HG03558 (cell line): ENCODE measurements around the gene ZNF343.
"Not testable (repeated sequence)": the region's sequence is repeated elsewhere in the genome, so short reads cannot be mapped to it uniquely, and the experiment has no call there.

Experiments used
- ATAC-seq: cut with Tn5 transposase; IDR thresholded peaks from one replicate; pipeline ENCODE4 v1.9.1; 2021; ENCODE audit warnings: moderate number of reproducible peaks; ENCODE audit not compliant: unreplicated experiment; ENCODE audit errors: extremely low read depth

ZNF343 gene

GRCh38 chr20:2522826-2523429 lies 14.2 kb upstream of the ZNF343 start:
- ATAC-seq = not testable (repeated sequence)

GRCh38 chr20:2521369-2522305 lies 12.9 kb upstream of the ZNF343 start:
- no peak for ATAC-seq

- ATAC-seq = no peak
Observed at GRCh38 chr20:2520617-2521016, 11.9 kb upstream of the ZNF343 start.

GRCh38 chr20:2519115-2519809 lies 10.5 kb upstream of the ZNF343 start:
- no peak for ATAC-seq

- ATAC-seq = no peak
Observed at GRCh38 chr20:2518558-2518957, 9.8 kb upstream of the ZNF343 start.

GRCh38 chr20:2518096-2518495 lies 9.4 kb upstream of the ZNF343 start:
- no peak for ATAC-seq

- no peak for ATAC-seq
Observed at GRCh38 chr20:2516399-2516798, 7.7 kb upstream of the ZNF343 start.

GRCh38 chr20:2515203-2515602 lies 6.5 kb upstream of the ZNF343 start:
- ATAC-seq = no peak

- no peak for ATAC-seq
Observed at GRCh38 chr20:2509794-2510193, 1.1 kb upstream of the ZNF343 start.

- ATAC-seq = no peak
Observed at GRCh38 chr20:2509468-2509781, 710 bp upstream of the ZNF343 start.

- no peak for ATAC-seq
Observed at GRCh38 chr20:2507875-2508630, 662 bp downstream of the ZNF343 start.

- ATAC-seq = no peak
Observed at GRCh38 chr20:2507464-2507863, 1.3 kb downstream of the ZNF343 start.

GRCh38 chr20:2506426-2506825 lies 2.3 kb downstream of the ZNF343 start:
- not testable (repeated sequence) for ATAC-seq

GRCh38 chr20:2504803-2505202 lies 3.9 kb downstream of the ZNF343 start:
- ATAC-seq = not testable (repeated sequence)

GRCh38 chr20:2502808-2503384 lies 5.8 kb downstream of the ZNF343 start:
- not testable (repeated sequence) for ATAC-seq

- no peak for ATAC-seq
Observed at GRCh38 chr20:2485661-2486060, 23.1 kb downstream of the ZNF343 start.

- ATAC-seq = no peak
Observed at GRCh38 chr20:2485080-2485479, 23.6 kb downstream of the ZNF343 start.

- no peak for ATAC-seq
Observed at GRCh38 chr20:2483504-2483903, 25.2 kb downstream of the ZNF343 start.

- no peak for ATAC-seq
Observed at GRCh38 chr20:2480381-2480780, 28.3 kb downstream of the ZNF343 start.
